Measurements from ENCODE around the gene MORN5.

DNA sequence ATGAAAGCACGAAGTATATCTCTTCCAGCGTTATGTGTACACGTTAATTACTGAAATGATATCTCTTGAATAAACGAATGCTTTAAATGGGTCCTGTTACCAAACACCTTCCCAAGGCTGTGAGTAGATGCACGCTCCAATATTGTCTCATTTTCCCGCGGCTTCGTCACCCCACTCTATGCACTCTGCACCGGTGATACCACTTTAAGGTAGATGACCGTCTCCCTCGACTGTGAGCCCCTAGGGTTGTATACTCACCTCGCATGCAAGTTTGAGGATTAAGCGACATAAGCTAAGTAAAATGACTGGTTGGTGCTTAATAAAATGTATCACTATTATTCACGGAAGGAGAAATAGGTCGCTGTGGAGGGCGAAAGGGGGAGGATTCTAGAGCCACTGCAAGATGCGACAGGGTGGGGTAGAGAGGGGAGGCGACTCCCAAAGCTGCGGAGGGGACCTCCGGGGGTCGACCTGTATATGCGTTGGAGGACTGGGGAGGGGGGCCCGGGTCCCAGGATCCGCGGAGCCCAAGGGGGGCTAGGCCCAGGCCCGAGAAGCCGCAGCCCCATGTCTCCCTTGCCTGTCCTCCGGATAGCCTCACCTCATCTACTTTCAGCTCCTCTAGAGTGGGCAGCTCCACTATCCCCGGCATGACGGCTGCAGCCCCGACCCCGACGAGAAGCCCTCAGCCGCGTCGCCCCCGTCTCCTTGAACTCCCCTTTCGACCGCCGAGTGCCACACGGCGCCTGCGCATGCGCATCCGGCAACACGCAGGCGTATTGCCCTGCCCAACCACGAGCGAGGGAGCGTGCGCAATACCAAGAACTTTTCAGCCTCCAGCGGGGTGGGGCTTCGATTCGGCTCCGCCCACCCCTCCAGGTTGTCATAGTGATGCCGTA, at the start of gene MORN5, which contains the start of gene NDUFA8:
- peak; percentile 71 for TF ChIP-seq POLR2A (IDR thresholded peaks at IDR 0.05)
- TF ChIP-seq, protein P1, sequence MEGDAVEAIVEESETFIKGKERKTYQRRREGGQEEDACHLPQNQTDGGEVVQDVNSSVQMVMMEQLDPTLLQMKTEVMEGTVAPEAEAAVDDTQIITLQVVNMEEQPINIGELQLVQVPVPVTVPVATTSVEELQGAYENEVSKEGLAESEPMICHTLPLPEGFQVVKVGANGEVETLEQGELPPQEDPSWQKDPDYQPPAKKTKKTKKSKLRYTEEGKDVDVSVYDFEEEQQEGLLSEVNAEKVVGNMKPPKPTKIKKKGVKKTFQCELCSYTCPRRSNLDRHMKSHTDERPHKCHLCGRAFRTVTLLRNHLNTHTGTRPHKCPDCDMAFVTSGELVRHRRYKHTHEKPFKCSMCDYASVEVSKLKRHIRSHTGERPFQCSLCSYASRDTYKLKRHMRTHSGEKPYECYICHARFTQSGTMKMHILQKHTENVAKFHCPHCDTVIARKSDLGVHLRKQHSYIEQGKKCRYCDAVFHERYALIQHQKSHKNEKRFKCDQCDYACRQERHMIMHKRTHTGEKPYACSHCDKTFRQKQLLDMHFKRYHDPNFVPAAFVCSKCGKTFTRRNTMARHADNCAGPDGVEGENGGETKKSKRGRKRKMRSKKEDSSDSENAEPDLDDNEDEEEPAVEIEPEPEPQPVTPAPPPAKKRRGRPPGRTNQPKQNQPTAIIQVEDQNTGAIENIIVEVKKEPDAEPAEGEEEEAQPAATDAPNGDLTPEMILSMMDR (IDR thresholded peaks at IDR 0.05), result peak in 1 of 4 donors; percentile 11
